Nephron (organoid): ENCODE results near the gene HDHD3.

ENCODE experiments used
- H3K27ac Mint-ChIP-seq, 3 experiments: 2 replicates each; pipeline ENCODE4 v1.8.0; 2020; ENCODE audit warnings: mixed read lengths in 3 of 3, mild to moderate bottlenecking in 2 of 3, moderate library complexity in 1 of 3
- H3K27me3 Mint-ChIP-seq: 2 replicates; pipeline ENCODE4 v1.8.0; 2021; ENCODE audit warnings: low read depth, mild to moderate bottlenecking, moderate library complexity, mixed read lengths
- H3K36me3 Mint-ChIP-seq: 2 replicates; pipeline ENCODE4 v1.8.0; 2020; ENCODE audit warnings: low read depth, mixed read lengths
- H3K4me1 Mint-ChIP-seq: 2 replicates; pipeline ENCODE4 v1.8.0; 2020; ENCODE audit warnings: mixed read lengths
- H3K4me3 Mint-ChIP-seq, 3 experiments: 2 replicates each; pipeline ENCODE4 v1.8.0; 2020; ENCODE audit warnings: mild to moderate bottlenecking in 3 of 3, mixed read lengths in 3 of 3, moderate library complexity in 2 of 3
- H3K9me3 Mint-ChIP-seq: 2 replicates; pipeline ENCODE4 v1.8.0; 2020; ENCODE audit warnings: mixed read lengths
- CTCF ChIP-seq, 3 experiments: fragments of 200-600 bp; sonication (generic); IDR thresholded peaks; one replicate each; pipeline ENCODE4 v1.5.0; 2021; ENCODE audit warnings: antibody characterized with exemption in 3 of 3; ENCODE audit not compliant: unreplicated experiment in 3 of 3

Gene HDHD3

DNA sequence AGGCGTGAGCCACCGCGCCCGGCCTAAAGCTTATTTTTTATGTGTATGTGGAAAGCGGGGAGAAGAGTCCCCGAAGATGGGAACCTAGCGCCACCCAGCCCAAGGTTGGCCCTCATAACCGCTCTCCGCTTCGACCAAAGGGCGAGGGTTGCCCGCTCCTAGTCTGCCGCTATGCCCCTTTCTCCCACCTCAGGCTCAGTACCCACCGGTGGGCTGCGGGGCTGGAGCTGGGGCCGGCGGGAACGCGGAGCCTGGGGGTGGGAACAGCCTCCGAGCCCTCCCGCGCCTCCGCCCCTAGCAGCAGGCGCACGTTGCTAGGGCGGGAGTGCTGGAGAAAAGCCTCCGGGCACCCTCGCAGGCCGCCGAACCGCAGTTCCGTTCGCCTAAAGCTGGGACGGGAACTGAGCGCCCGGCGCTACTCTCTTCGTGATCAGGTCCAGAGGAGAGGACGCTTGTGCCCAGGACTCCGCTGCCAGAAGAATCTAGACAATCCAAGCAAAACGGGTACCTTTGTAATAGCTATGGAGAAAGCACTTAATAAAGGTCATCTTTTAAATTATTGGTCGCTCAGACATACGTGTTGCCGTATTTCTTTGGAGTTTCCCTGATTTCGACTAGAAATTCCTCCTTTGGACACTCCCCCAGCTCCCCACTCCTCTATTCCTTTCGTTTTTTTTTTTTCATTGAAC, 36.6 kb downstream of the HDHD3 start, which contains the start of gene WDR31:
Gene WDR31 (minus strand): TSS at position 265 of the 689 bp plus-strand sequence. CDS start 8,253 bp downstream, outside the sequence.
- Mint-ChIP-seq H3K27me3 (peaks cover 18% of the 10 kb centered on the region), H3K36me3 (no peaks in the 10 kb centered on the region), H3K27ac (peak within 1 kb of the TSS; percentile 69 to 96 (median 82)), H3K4me3 (peak within 1 kb of the TSS; percentile 84 to 93 (median 89)), H3K4me1 (peaks cover 18% of the 10 kb centered on the region), H3K9me3 (no peaks in the 10 kb centered on the region)
- TF ChIP-seq CTCF (IDR thresholded peaks at IDR 0.05; ENCODE audit: unreplicated experiment in 3 of 3): no peak

DNA sequence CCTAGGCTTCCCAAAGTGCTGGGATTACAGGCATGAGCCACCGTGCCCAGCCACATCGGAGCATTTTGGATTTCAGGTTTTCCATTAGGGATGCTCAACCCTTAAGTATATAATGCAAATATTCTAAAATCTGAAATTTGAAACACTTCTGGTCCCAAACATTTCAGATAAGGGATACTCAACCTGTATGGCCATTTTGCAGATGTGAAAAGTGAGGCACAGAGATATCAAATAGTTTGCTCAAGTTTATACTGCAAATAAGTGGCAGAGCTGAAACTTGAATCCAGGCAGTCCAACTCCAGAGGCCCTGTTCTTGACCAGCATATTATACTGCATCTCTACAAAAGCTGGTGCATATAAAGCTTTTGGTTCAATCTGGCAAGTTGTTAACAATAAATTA, 39.1 kb downstream of the HDHD3 start:
- H3K9me3 Mint-ChIP-seq: no peaks in the 10 kb centered on the region
- H3K27ac Mint-ChIP-seq: no peak overlapping the region
- peaks cover 9% of the 10 kb centered on the region for H3K27me3 Mint-ChIP-seq
- H3K36me3 Mint-ChIP-seq: peaks cover 3% of the 10 kb centered on the region
- H3K4me3 Mint-ChIP-seq: peak overlapping the region in 2 of 3 experiments; percentile 81 to 93
- H3K4me1 Mint-ChIP-seq: peaks cover 6% of the 10 kb centered on the region
- no peak for TF ChIP-seq CTCF (IDR thresholded peaks at IDR 0.05; ENCODE audit: unreplicated experiment in 3 of 3)

- Mint-ChIP-seq H3K27me3 (no peaks in the 10 kb centered on the region), H3K4me1 (no peaks in the 10 kb centered on the region), H3K9me3 (no peaks in the 10 kb centered on the region), H3K4me3 (no peak overlapping the region), H3K36me3 (peaks cover 4% of the 10 kb centered on the region), H3K27ac (no peak overlapping the region)
- TF ChIP-seq CTCF (IDR thresholded peaks at IDR 0.05; ENCODE audit: unreplicated experiment in 3 of 3): no peak
These were observed 45.0 kb downstream of the HDHD3 start for GRCh38 chr9:113331780-113332179.

DNA sequence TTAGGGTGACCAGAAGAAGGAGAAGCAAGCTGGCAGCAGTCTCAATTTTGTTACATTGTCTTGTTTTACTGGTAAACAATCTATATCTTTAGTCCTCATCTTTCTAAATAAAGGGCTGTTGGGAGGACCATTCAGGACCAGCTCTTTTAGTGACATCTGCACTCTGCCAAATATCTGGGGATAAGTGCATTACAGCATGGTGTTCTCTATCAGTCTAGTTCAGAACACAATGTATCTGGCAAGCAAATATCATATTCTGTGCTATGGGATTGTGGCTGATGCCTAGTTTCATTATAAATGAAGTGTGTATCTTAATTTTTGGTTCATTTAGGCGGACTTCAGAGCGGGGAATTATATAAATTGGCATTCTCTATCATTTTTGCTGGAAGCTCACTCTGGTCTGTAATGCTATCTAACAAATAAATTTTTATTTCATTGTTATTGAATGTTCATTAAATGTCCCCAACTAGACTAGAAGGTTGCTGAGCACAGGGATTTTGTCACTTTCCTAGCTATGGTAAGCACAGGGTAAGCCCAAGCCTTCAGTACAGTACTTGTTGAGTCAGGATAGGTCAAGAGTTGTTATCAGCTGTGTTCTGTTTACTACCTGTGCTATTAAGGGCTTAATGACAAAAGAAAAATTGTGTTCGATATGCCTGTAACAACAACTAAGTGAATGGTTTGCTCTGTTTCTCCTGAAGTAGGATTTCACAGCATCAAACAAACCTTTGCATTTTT, 48.6 kb downstream of the HDHD3 start:
- Mint-ChIP-seq H3K27me3 (no peaks in the 10 kb centered on the region), H3K4me3 (no peak overlapping the region), H3K27ac (no peak overlapping the region), H3K4me1 (no peaks in the 10 kb centered on the region), H3K9me3 (no peaks in the 10 kb centered on the region), H3K36me3 (peaks cover 4% of the 10 kb centered on the region)
- TF ChIP-seq CTCF (IDR thresholded peaks at IDR 0.05; ENCODE audit: unreplicated experiment in 3 of 3): no peak

- Mint-ChIP-seq H3K27me3 (no peaks in the 10 kb centered on the region), H3K4me3 (no peak overlapping the region), H3K27ac (no peak overlapping the region), H3K36me3 (no peaks in the 10 kb centered on the region), H3K9me3 (no peaks in the 10 kb centered on the region), H3K4me1 (no peaks in the 10 kb centered on the region)
- no peak for TF ChIP-seq CTCF (IDR thresholded peaks at IDR 0.05; ENCODE audit: unreplicated experiment in 3 of 3)
These were observed 50.6 kb downstream of the HDHD3 start for GRCh38 chr9:113326230-113326629.
